ENCODE measurements around the gene ZG16B.

Gene ZG16B

GRCh38 chr16:2845116-2845515, 15.0 kb downstream of the ZG16B start:
- DNase-seq (ENCODE audit: low spot score), result no peak

DNA sequence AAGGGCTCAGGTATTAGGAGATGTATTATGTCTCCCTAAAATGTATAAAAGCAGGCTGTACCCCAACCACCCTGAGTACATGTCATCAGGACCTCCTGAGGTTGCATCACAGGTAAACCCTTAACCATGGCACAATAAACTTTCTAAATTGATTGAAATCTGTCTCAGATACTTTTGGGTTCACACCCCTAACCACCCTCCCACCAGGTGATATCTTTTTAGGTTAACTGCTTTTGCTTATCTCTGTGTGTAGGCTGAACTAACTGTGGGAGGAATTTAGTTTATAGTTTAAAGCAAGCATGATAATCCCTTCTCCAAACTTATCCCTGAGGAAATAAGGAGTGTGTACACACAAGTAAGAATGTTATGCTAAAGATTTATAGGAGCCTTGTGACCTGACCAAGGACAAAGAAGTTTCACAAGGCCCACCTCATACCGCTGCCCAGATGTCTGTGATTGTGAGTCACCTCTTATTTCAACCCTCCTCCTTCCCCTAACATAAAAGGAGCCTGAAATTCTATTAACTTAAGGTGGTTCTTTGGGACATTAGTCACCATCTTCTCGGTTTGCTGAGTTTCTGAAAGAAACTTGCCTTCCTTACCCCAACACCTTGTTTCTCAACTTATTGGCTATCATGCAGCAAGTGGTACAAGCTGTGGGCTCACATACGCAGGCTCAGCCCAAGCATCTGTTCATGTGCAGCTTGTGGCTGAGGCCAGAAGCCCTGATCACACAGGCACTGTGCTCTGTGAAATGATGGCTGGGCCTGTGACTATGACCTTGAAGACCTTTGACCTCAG, 16.6 kb downstream of the ZG16B start:
- no peak for DNase-seq (ENCODE audit: low spot score)

- no peak for DNase-seq (ENCODE audit: low spot score)
These were observed 19.0 kb downstream of the ZG16B start for GRCh38 chr16:2848933-2849725.

DNA sequence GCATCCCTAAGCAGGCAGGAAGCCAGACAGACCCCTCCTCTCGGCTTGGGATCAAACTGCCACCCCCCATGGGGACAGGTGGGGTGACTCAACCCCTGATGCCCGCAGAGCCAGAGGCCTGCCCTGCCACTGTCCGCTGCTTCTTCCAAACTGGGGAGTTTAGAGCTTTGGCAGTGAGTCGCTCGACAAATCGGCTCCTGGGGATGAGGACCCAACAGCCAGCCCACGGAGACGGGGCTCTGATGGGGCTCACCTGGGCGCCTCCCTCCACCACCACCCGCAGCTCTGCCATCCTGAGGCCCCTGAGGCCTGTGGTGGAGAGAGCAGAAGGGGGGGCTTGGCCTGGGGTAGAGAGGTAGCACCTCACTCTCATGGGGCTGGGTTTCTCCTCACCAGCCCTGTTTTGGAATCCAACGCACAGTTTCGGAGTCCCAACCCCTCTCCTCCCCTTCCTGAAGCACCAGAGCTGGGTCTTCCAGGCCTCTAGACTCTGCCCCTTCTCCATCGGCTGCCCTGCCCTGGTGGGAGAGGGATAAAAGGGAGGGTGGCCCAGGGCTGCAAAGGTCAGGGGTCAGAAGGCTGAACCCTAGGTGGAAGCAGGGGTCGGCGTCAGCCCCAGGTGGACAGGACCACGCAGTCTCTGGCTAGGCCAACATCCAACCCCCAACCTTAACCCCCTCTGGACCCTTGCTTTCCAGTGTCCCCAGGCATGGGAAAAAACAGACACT, 22.1 kb downstream of the ZG16B start:
- DNase-seq (ENCODE audit: low spot score), result no peak

DNA sequence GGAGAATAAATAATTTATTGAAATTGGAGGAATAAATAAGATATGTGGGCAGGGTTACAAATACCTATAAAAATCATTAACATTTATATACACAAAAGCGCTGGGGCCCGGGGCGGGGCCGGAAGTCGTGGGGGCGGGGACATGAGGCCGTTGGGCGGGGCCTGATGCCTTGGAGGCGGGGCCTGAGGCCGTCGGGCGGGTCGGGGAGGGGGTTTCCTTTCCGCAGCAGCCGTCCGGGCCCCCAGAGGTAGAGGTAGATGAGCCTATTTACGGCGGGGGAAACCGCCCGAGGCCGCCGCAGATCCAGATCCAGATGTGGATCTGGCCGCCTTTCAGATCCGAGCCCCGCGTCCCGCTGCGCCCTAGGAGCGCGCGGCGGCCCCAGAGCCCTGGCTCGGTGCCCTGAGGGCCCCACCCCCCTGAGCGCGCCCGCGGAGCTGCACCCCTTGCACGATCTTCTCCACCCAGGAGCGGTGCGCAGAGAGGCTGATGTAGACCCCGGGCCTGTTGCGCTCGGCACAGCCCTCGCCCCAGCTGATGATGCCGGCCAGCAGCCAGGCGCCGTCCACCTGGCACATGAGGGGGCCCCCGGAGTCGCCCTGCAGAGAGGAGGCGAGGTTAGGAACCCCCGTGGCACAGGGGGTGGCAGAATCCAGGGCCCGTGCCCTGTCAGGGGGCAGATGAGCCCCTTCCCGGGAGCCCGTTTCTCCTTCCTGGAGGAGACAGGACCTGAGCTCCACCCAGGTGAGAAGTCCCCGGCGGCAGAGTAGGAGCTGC, 22.8 kb downstream of the ZG16B start:
- no peak for DNase-seq (ENCODE audit: low spot score)

- DNase-seq (ENCODE audit: low spot score), result no peak
These were observed 23.5 kb downstream of the ZG16B start for GRCh38 chr16:2853531-2854073.

GRCh38 chr16:2854700-2855309, 24.7 kb downstream of the ZG16B start:
- no peak for DNase-seq (ENCODE audit: low spot score)

- no peak for DNase-seq (ENCODE audit: low spot score)
These were observed 25.4 kb downstream of the ZG16B start for GRCh38 chr16:2855536-2855935.

- DNase-seq (ENCODE audit: low spot score), result no peak
These were observed 26.1 kb downstream of the ZG16B start for GRCh38 chr16:2856061-2856670.

- no peak for DNase-seq (ENCODE audit: low spot score)
These were observed 26.8 kb downstream of the ZG16B start for GRCh38 chr16:2856686-2857450.

GRCh38 chr16:2857451-2858244, 27.5 kb downstream of the ZG16B start, which contains the start of gene PRSS22:
PRSS22 (minus strand) TSS chr16:2858170; CDS start chr16:2858104, 66 bp downstream.
- no peak for DNase-seq (ENCODE audit: low spot score)

- DNase-seq (ENCODE audit: low spot score), result no peak
These were observed 28.3 kb downstream of the ZG16B start for GRCh38 chr16:2858245-2859025.

DNA sequence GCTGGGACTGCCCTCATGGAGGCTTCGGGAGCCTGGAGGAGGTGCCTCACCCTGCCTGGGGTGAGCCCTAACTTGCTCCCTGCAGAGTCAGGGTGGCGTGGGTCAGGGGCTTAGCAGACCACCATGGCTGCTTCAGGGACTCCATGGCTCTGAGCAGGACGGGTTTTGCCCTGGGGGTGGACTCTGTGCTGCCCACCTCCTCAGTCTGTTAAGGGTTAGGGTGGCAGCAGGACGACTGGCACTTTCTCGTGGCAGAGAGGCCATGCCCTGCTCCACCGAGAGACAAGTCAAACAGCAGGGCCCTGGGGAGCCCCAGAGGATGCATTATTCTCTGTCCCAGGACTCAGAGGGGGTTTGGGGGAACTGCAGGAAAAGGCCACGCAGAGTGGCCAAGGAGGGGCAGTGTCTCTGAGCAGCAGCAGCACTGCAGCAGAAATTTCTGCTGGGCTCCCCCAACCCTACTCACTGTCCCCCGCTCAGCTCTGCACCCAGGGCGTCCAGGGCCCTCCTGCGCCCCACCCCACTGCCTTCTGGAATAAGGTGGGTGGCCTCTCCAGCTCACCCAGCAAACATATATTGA, 29.7 kb downstream of the ZG16B start:
- no peak for DNase-seq (ENCODE audit: low spot score)

- no peak for DNase-seq (ENCODE audit: low spot score)
These were observed 30.9 kb downstream of the ZG16B start for GRCh38 chr16:2860826-2861567.

DNA sequence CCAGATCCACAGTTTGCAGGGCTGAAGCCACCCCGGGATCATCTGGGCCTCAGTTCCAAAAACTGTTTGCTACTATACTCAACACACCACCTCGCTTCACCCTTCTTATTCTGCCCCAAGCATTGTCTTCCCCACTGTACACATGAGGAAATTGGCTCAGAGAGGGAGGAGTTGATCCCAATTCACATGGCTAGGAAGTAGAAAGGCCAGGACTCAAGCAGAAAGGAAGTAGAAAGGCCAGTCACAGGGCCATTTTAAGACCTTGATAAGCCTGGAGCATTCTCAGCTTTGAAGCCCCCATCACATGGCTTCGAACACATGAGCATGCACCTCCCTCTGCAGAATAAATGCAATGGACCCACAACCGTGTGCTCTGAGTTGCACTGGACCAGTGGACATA, 35.5 kb downstream of the ZG16B start:
- DNase-seq (ENCODE audit: low spot score), result no peak

DNA sequence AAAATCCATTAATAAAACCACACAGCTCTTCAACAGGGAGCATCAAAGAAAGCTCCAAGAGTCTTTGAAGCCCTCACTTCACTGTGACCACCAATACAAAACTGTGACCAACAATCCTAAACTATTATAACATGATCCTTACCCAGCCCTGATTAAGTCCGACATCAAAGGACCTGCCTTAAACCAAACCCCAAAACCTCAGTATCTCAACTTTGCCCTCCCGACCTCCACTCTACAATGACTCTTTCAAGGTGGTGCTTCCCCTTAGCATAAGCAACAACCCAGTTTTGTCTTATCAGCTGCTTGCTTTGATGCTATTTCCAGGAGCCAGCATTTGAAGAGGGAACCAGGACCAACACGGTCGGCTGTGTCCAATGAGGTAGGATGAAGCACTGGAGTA, 36.3 kb downstream of the ZG16B start:
- no peak for DNase-seq (ENCODE audit: low spot score)

- DNase-seq (ENCODE audit: low spot score), result no peak
These were observed 37.5 kb downstream of the ZG16B start for GRCh38 chr16:2867661-2867986.
